ENCODE measurements around the gene TIMM22.

Gene TIMM22

DNA sequence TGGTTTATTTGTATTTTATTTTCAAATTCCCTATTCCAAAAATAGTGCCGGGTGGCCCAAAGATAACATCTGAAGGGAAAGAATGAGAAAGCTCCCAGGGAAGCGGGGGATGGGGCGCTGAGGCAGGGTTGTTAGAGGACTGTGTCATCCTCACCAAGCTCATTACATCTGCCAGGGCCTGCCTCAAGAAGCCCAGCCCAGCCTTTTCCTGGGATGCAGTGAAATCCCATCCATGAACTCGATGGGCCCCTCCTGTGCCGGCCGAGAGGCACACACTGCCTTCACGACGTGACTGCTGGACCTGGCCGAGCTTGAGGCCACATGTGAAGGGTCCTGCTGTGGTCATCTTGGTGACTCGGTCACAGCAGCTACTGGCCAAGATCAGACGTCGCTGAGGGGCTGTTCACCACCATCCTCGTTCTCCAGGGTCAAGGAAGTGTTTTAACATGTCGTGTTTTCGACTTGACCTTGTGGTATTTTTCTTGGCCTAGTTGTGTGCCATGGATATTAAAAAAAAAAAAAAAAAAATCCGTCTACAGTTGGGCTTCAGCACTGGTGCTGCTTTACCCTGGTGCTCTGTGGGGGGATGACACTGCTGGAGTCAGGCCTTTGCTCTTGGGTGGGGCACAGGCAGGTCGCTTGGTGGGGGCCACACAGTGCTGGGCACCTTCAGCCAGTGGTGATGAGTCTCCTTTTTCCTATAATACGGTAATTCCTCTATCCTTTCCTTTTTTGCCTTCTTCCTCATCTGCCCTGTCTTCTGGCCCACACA lies 4.9 kb downstream of the TIMM22 start:
- DNase-seq (ENCODE audit: extremely low spot score) = no peak
- ChIA-PET POLR2A (no interaction called here), CTCF (interaction anchor here (0.6 to 2.8 kb wide), 6 partner anchors 9 to 589 kb away, joined by 3 to 9 read pairs (median 6); partner anchors contain the start of gene NXN)
- TF ChIP-seq, protein P1, sequence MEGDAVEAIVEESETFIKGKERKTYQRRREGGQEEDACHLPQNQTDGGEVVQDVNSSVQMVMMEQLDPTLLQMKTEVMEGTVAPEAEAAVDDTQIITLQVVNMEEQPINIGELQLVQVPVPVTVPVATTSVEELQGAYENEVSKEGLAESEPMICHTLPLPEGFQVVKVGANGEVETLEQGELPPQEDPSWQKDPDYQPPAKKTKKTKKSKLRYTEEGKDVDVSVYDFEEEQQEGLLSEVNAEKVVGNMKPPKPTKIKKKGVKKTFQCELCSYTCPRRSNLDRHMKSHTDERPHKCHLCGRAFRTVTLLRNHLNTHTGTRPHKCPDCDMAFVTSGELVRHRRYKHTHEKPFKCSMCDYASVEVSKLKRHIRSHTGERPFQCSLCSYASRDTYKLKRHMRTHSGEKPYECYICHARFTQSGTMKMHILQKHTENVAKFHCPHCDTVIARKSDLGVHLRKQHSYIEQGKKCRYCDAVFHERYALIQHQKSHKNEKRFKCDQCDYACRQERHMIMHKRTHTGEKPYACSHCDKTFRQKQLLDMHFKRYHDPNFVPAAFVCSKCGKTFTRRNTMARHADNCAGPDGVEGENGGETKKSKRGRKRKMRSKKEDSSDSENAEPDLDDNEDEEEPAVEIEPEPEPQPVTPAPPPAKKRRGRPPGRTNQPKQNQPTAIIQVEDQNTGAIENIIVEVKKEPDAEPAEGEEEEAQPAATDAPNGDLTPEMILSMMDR (IDR thresholded peaks at IDR 0.05; ENCODE audit: control extremely low read depth, extremely low read depth, low read depth, missing control alignments) = no peak

DNA sequence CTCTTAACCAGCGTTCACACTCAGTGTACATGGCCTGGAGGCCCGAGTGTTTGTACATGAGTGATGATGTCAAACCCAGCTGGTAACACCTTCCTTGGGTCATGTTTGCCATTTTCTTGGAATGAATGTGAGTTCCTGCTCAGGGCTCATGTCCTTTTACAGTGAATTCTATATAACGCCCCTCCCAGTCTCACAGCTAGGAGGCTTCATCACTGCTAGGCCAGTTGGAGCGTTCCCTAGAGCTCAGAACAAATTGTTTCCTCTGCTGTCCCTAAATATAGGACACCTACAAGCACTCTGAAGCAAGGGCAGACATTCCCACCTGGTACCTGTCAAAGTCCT lies 5.5 kb downstream of the TIMM22 start:
- ChIA-PET POLR2A (no interaction called here), CTCF (interaction anchor here (0.9 to 1.3 kb wide), 2 partner anchors 9 to 123 kb away, joined by 3 read pairs; no protein-coding TSS in a partner anchor)
- no peak for DNase-seq (ENCODE audit: extremely low spot score)
- TF ChIP-seq, protein P1 (IDR thresholded peaks at IDR 0.05; ENCODE audit: control extremely low read depth, extremely low read depth, low read depth, missing control alignments) = no peak

DNA sequence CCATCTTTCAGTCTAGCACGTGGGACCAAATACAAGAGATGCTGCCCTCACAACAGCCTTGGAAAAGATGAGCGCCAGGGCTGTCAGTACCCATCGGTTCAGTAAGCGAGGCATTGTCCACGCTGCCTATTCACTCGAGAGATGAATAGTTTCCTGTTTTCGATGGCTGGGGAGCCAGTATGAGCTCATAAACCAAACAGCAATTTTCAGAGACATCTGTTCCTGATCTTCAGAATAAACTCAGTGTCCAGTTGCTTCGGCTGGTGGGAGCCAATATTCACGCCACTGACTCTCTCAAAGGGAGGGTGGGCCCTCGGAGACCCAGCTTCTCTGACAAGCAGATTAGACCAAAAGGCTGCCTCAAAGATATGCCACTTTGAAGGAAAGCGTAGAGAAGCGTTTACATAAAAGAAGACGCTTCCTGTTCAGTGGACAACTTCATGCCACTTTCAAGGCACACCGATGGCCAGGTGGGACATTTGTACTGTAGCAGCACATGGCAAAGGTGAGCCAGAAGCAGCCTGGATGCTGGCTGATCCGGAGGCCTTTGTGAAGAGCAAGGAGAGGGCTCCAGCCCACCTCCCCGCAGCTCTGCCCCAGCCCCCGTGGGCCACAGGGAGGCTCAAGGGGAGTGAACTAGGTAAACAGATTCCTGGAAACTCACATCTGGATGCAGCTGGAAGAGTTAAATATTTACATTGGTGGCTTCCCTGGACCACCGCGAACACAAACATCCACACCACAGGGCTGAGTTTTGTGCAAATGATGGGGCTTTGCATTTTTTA lies 6.0 kb downstream of the TIMM22 start:
- ChIA-PET CTCF (interaction anchor here (0.9 to 1.3 kb wide), 2 partner anchors 8 to 123 kb away, joined by 3 read pairs; no protein-coding TSS in a partner anchor), POLR2A (no interaction called here)
- TF ChIP-seq, protein P1 (IDR thresholded peaks at IDR 0.05; ENCODE audit: control extremely low read depth, extremely low read depth, low read depth, missing control alignments) = no peak
- no peak for DNase-seq (ENCODE audit: extremely low spot score)

DNA sequence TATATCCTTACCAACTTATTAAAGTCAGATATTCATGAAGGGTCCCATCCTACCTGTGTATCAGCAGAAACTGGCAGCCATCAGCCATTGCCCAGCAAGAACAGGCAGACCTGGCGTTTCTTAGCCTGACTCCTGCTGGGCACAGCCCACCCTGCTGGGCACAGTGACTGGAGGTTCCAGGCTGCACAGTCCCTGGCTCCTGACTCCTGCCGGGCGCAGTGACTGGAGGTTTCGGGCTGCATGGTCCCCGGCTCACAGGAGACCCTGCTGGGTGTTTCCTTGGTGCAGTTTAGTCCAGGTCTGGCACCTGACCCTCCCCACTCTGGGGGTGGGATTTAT lies 6.7 kb downstream of the TIMM22 start:
- CTCF ChIA-PET = no interaction called here
- no peak for DNase-seq (ENCODE audit: extremely low spot score)
- TF ChIP-seq, protein P1 (IDR thresholded peaks at IDR 0.05; ENCODE audit: control extremely low read depth, extremely low read depth, low read depth, missing control alignments) = no peak
- POLR2A ChIA-PET = no interaction called here

DNA sequence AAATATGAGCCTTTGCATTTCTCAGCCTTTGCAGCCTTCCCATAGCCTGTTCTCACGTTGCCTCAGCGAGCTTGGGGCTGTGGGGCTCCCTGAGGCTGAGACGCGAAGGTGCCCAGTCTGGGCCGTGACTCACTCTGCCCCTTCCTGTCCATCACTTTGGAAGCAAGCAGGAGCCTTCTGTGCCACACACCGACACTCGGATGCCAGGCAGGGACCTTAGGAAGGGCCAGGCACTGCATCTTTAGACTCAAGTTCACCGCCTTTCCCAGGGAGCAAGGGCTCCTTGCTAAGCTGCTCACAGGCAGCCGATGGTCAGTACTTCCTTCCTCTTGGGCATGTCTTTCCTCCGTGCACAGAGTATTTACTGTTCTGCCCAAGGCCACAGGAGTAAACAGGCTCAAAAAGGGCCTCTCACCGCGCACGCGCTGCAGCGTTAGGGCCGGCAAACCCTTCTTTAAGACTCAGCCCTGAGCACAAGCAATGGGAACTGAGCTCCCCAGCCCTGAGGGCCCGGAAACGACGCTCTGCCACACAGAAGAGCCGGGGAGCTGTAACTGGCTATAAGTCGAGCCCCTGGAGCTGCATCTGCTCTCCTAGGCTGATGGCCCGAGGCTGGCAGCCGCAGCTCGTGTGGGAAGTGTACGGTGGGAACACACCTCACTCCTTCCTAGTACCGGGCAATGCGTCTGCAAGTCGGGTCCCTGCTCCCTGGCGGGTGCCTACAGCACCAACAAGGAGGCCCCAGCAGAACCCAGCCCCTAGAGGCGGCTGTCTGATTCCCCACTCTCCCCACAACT lies 7.2 kb downstream of the TIMM22 start:
- POLR2A ChIA-PET = no interaction called here
- DNase-seq (ENCODE audit: extremely low spot score) = no peak
- CTCF ChIA-PET = interaction anchor here (1.1 kb wide), 1 partner anchor 7 kb away, joined by 3 read pairs; the partner anchor contains the start of gene TIMM22
- TF ChIP-seq, protein P1 (IDR thresholded peaks at IDR 0.05; ENCODE audit: control extremely low read depth, extremely low read depth, low read depth, missing control alignments) = no peak

DNA sequence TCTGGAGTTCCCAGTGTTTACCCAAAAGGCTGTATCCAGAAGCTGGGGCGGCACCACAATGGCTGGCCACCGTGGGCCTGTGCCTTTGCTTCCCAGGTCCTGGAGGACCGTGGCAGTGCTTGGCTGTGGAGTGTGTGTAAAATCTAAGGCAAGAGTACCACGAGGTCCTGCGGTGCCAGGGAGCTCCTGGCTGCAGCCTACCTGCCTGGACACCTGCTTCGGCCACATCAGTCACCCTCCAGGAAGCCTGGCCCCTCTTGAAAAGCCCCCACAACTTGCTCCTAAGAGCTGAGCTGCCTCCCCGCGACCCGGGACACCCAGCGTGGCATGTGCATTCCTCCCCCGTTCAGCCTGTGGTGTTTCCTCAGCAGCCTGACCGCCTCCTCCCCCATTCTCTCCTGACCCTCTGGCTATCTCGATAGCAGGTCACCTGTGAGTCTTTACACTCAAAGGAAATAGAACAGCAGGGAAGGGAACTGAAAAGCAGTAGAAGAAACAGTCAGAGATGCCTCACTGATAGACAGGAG lies 7.9 kb downstream of the TIMM22 start:
- TF ChIP-seq, protein P1 (IDR thresholded peaks at IDR 0.05; ENCODE audit: control extremely low read depth, extremely low read depth, low read depth, missing control alignments) = no peak
- ChIA-PET CTCF (interaction anchor here (1.1 kb wide), 1 partner anchor 8 kb away, joined by 3 read pairs; the partner anchor contains the start of gene TIMM22), POLR2A (no interaction called here)
- no peak for DNase-seq (ENCODE audit: extremely low spot score)
